HUES6 (cell line): ENCODE data around the gene ILRUN.
"Not testable (repeated sequence)": the region's sequence is repeated elsewhere in the genome, so short reads cannot be mapped to it uniquely, and the experiment has no call there.

Experiments used
- H3K27ac ChIP-seq: 2 replicates; pipeline ENCODE4 v1.7.0; 2013; ENCODE audit warnings: low read depth, mild to moderate bottlenecking, low read length, inconsistent platforms
- H3K27me3 ChIP-seq: 2 replicates; pipeline ENCODE4 v1.6.1; 2013; ENCODE audit warnings: low read length; ENCODE audit not compliant: control insufficient read depth, insufficient read depth
- H3K36me3 ChIP-seq: 2 replicates; pipeline ENCODE4 v1.6.1; 2013; ENCODE audit warnings: low read length; ENCODE audit not compliant: control insufficient read depth, insufficient read depth
- H3K4me1 ChIP-seq: 2 replicates; pipeline ENCODE4 v1.6.1; 2013; ENCODE audit warnings: low read length; ENCODE audit not compliant: control insufficient read depth, insufficient read depth
- H3K4me3 ChIP-seq: 2 replicates; pipeline ENCODE4 v1.5.1; 2013; ENCODE audit warnings: low read depth, low read length
- H3K9ac ChIP-seq: one replicate; pipeline ENCODE4 v1.6.1; 2013; ENCODE audit warnings: mild to moderate bottlenecking, low read length
- H3K9me3 ChIP-seq: 2 replicates; pipeline ENCODE4 v1.6.1; 2013; ENCODE audit warnings: low read depth, low read length; ENCODE audit not compliant: control insufficient read depth, insufficient read depth

The ILRUN gene

GRCh38 chr6:34674930-34675329, 21.6 kb downstream of the ILRUN start:
- not testable (repeated sequence) for H3K9ac ChIP-seq, H3K4me3 ChIP-seq, H3K9me3 ChIP-seq, H3K36me3 ChIP-seq, H3K27me3 ChIP-seq, H3K27ac ChIP-seq
- H3K4me1 ChIP-seq = peaks cover 10% of the 10 kb centered on the region; the same call in 1 of the 2 replicates

- H3K4me3 ChIP-seq = no peak overlapping the region
- H3K4me1 ChIP-seq = peaks cover 7% of the 10 kb centered on the region; the same call in 1 of the 2 replicates
- H3K9ac ChIP-seq = no peak overlapping the region
- no peaks in the 10 kb centered on the region for H3K36me3 ChIP-seq
- no peak overlapping the region for H3K27ac ChIP-seq
- no peaks in the 10 kb centered on the region for H3K9me3 ChIP-seq
- H3K27me3 ChIP-seq = no peaks in the 10 kb centered on the region
Measured at GRCh38 chr6:34674268-34674639, 22.3 kb downstream of the ILRUN start.

- Histone ChIP-seq H3K4me3 (no peak overlapping the region), H3K27ac (peak overlapping the region; percentile 41; the same call in 1 of the 2 replicates)
Measured at GRCh38 chr6:34673064-34673463, 23.5 kb downstream of the ILRUN start.

GRCh38 chr6:34672657-34673043, 23.9 kb downstream of the ILRUN start:
- Histone ChIP-seq H3K27ac (peak overlapping the region; percentile 41; the same call in 1 of the 2 replicates), H3K27me3 (no peaks in the 10 kb centered on the region), H3K36me3 (no peaks in the 10 kb centered on the region), H3K9me3 (no peaks in the 10 kb centered on the region), H3K9ac (no peak overlapping the region), H3K4me3 (no peak overlapping the region), H3K4me1 (peaks cover 7% of the 10 kb centered on the region; the same call in 1 of the 2 replicates)

More at GRCh38 chr6:34673064-34673463, 23.5 kb downstream of the ILRUN start:
- H3K9me3 ChIP-seq = no peaks in the 10 kb centered on the region
- H3K9ac ChIP-seq = no peak overlapping the region
- peaks cover 7% of the 10 kb centered on the region; the same call in 1 of the 2 replicates for H3K4me1 ChIP-seq
- no peaks in the 10 kb centered on the region for H3K36me3 ChIP-seq
- H3K27me3 ChIP-seq = no peaks in the 10 kb centered on the region

- Histone ChIP-seq H3K4me3 (no peak overlapping the region), H3K4me1 (peaks cover 7% of the 10 kb centered on the region; the same call in 1 of the 2 replicates), H3K27ac (no peak overlapping the region), H3K36me3 (no peaks in the 10 kb centered on the region), H3K27me3 (no peaks in the 10 kb centered on the region), H3K9me3 (no peaks in the 10 kb centered on the region), H3K9ac (no peak overlapping the region)
Measured at GRCh38 chr6:34671801-34672656, 24.5 kb downstream of the ILRUN start.

GRCh38 chr6:34671367-34671766, 25.2 kb downstream of the ILRUN start:
- Histone ChIP-seq H3K9ac (no peak overlapping the region), H3K27ac (no peak overlapping the region), H3K4me3 (no peak overlapping the region), H3K36me3 (no peaks in the 10 kb centered on the region), H3K9me3 (no peaks in the 10 kb centered on the region), H3K4me1 (peaks cover 11% of the 10 kb centered on the region; the same call in 1 of the 2 replicates), H3K27me3 (no peaks in the 10 kb centered on the region)

- H3K4me3 ChIP-seq, H3K9ac ChIP-seq, H3K27me3 ChIP-seq, H3K9me3 ChIP-seq, H3K27ac ChIP-seq, H3K36me3 ChIP-seq: not testable (repeated sequence)
- H3K4me1 ChIP-seq = peaks cover 17% of the 10 kb centered on the region; the same call in 1 of the 2 replicates
Measured at GRCh38 chr6:34668799-34669198, 27.8 kb downstream of the ILRUN start.

GRCh38 chr6:34667481-34668238, 28.9 kb downstream of the ILRUN start:
- Histone ChIP-seq H3K9me3 (no peaks in the 10 kb centered on the region), H3K36me3 (no peaks in the 10 kb centered on the region), H3K27me3 (no peaks in the 10 kb centered on the region), H3K4me1 (peaks cover 14% of the 10 kb centered on the region; the same call in 1 of the 2 replicates), H3K4me3 (no peak overlapping the region), H3K27ac (no peak overlapping the region), H3K9ac (no peak overlapping the region)

- peaks cover 12% of the 10 kb centered on the region; the same call in 1 of the 2 replicates for H3K4me1 ChIP-seq
- H3K9me3 ChIP-seq = no peaks in the 10 kb centered on the region
- H3K9ac ChIP-seq = no peak overlapping the region
- H3K27me3 ChIP-seq = no peaks in the 10 kb centered on the region
- H3K27ac ChIP-seq = no peak overlapping the region
- no peaks in the 10 kb centered on the region for H3K36me3 ChIP-seq
- H3K4me3 ChIP-seq = no peak overlapping the region
Measured at GRCh38 chr6:34665019-34665418, 31.5 kb downstream of the ILRUN start.

- Histone ChIP-seq H3K36me3 (no peaks in the 10 kb centered on the region), H3K27ac (peak overlapping the region; percentile 2; the same call in 1 of the 2 replicates), H3K9me3 (no peaks in the 10 kb centered on the region), H3K9ac (no peak overlapping the region), H3K4me1 (peaks cover 12% of the 10 kb centered on the region; the same call in 1 of the 2 replicates), H3K27me3 (no peaks in the 10 kb centered on the region), H3K4me3 (no peak overlapping the region)
Measured at GRCh38 chr6:34664256-34664971, 32.2 kb downstream of the ILRUN start.
